ENCODE data around the gene IDUA. TPM values are rescaled to one million over a fixed set of nuclear protein-coding genes. Genes with fewer than 3 reads are reported as not detected.

The IDUA gene
- total RNA-seq, 1 experiment from 2014 or later = 35.0 TPM

- ChIA-PET CTCF (interaction anchor here (0.8 kb wide), 1 partner anchor 221 kb away, joined by 5 read pairs; no protein-coding TSS in a partner anchor), POLR2A (interaction anchor here (0.6 to 1.4 kb wide), 2 partner anchors 92 to 182 kb away, joined by 3 read pairs; no protein-coding TSS in a partner anchor)
- no peak overlapping the region for H3K4me3 Mint-ChIP-seq (ENCODE audit: unreplicated experiment)
- intact Hi-C loops (cut with micrococcal nuclease) = no loop called here
- TF ChIP-seq CTCF (IDR thresholded peaks at IDR 0.05; ENCODE audit: unreplicated experiment) = no peak
- BruUV-seq (replicated peaks) = no TSS peak
- no peak for DNase-seq (ENCODE audit: unreplicated experiment)
- H3K27ac Mint-ChIP-seq (ENCODE audit: low read depth, unreplicated experiment) = no peak overlapping the region
- no peaks in the 10 kb centered on the region for H3K9me3 Mint-ChIP-seq (ENCODE audit: unreplicated experiment)
- no peaks in the 10 kb centered on the region for H3K4me1 Mint-ChIP-seq (ENCODE audit: insufficient read depth, unreplicated experiment)
- peaks cover 29% of the 10 kb centered on the region for H3K36me3 Mint-ChIP-seq (ENCODE audit: insufficient read depth, unreplicated experiment)
- H3K27me3 Mint-ChIP-seq (ENCODE audit: insufficient read depth, unreplicated experiment) = no peaks in the 10 kb centered on the region
Observed at GRCh38 chr4:963276-964225, 23.3 kb upstream of the IDUA start.

- H3K4me3 Mint-ChIP-seq (ENCODE audit: unreplicated experiment) = no peak overlapping the region
- H3K36me3 Mint-ChIP-seq (ENCODE audit: insufficient read depth, unreplicated experiment) = peaks cover 24% of the 10 kb centered on the region
- H3K27me3 Mint-ChIP-seq (ENCODE audit: insufficient read depth, unreplicated experiment) = no peaks in the 10 kb centered on the region
- no TSS peak for BruUV-seq (replicated peaks)
- no peaks in the 10 kb centered on the region for H3K4me1 Mint-ChIP-seq (ENCODE audit: insufficient read depth, unreplicated experiment)
- no peak for TF ChIP-seq CTCF (IDR thresholded peaks at IDR 0.05; ENCODE audit: unreplicated experiment)
- intact Hi-C loops (cut with micrococcal nuclease) = no loop called here
- POLR2A ChIA-PET = interaction anchor here (0.6 to 1.4 kb wide), 4 partner anchors 9 to 183 kb away, joined by 3 read pairs; no protein-coding TSS in a partner anchor
- H3K9me3 Mint-ChIP-seq (ENCODE audit: unreplicated experiment) = no peaks in the 10 kb centered on the region
- CTCF ChIA-PET = no interaction called here
- DNase-seq (ENCODE audit: unreplicated experiment) = no peak
- H3K27ac Mint-ChIP-seq (ENCODE audit: low read depth, unreplicated experiment) = no peak overlapping the region
Observed at GRCh38 chr4:964346-965025, 22.4 kb upstream of the IDUA start.

- TF ChIP-seq CTCF (IDR thresholded peaks at IDR 0.05; ENCODE audit: unreplicated experiment) = no peak
- intact Hi-C loops (cut with micrococcal nuclease) = no loop called here
- Mint-ChIP-seq H3K36me3 (ENCODE audit: insufficient read depth, unreplicated experiment) (peaks cover 18% of the 10 kb centered on the region), H3K9me3 (ENCODE audit: unreplicated experiment) (no peaks in the 10 kb centered on the region), H3K27ac (ENCODE audit: low read depth, unreplicated experiment) (no peak overlapping the region), H3K27me3 (ENCODE audit: insufficient read depth, unreplicated experiment) (no peaks in the 10 kb centered on the region), H3K4me3 (ENCODE audit: unreplicated experiment) (no peak overlapping the region), H3K4me1 (ENCODE audit: insufficient read depth, unreplicated experiment) (no peaks in the 10 kb centered on the region)
- ChIA-PET CTCF (no interaction called here), POLR2A (interaction anchor here (0.6 kb wide), 1 partner anchor 9 kb away, joined by 3 read pairs; no protein-coding TSS in a partner anchor)
- no TSS peak for BruUV-seq (replicated peaks)
- no peak for DNase-seq (ENCODE audit: unreplicated experiment)
Observed at GRCh38 chr4:965048-965765, 21.6 kb upstream of the IDUA start.

- intact Hi-C loops (cut with micrococcal nuclease) = no loop called here
- BruUV-seq (replicated peaks) = no TSS peak
Observed at GRCh38 chr4:965766-966134, 21.1 kb upstream of the IDUA start.

More at GRCh38 chr4:965766-966134, 21.1 kb upstream of the IDUA start:
- DNase-seq (ENCODE audit: unreplicated experiment) = no peak
- Mint-ChIP-seq H3K36me3 (ENCODE audit: insufficient read depth, unreplicated experiment) (peaks cover 16% of the 10 kb centered on the region), H3K27me3 (ENCODE audit: insufficient read depth, unreplicated experiment) (no peaks in the 10 kb centered on the region), H3K4me3 (ENCODE audit: unreplicated experiment) (no peak overlapping the region), H3K4me1 (ENCODE audit: insufficient read depth, unreplicated experiment) (no peaks in the 10 kb centered on the region), H3K27ac (ENCODE audit: low read depth, unreplicated experiment) (no peak overlapping the region), H3K9me3 (ENCODE audit: unreplicated experiment) (no peaks in the 10 kb centered on the region)
- POLR2A ChIA-PET = no interaction called here
- CTCF ChIA-PET = no interaction called here
- TF ChIP-seq CTCF (IDR thresholded peaks at IDR 0.05; ENCODE audit: unreplicated experiment) = no peak

All from MCF 10A (cell line).